Sigmoid colon (tissue), 7 donors: ENCODE results near the gene MAGED2. TPM values are rescaled to one million over a fixed set of nuclear protein-coding genes. Genes with fewer than 3 reads are reported as not detected.

ENCODE experiments used
- DNase-seq: peaks from one replicate; pipeline ENCODE4 v3.0.0-alpha.2; 2019
- H3K27ac ChIP-seq, 4 donors: fragments of 200-600 bp; sonication (generic); one replicate each; pipeline ENCODE4 v1.5.1; 2016 to 2019; ENCODE audit warnings: mild to moderate bottlenecking in 1 of 4
- H3K27me3 ChIP-seq, 3 donors: fragments of 200-600 bp; sonication (generic); one replicate each; pipeline ENCODE4 v1.5.1; 2019; ENCODE audit warnings: mild to moderate bottlenecking in 1 of 3
- H3K36me3 ChIP-seq, 4 donors: fragments of 200-600 bp; sonication (generic); one replicate each; pipeline ENCODE4 v1.5.1; 2016 to 2019
- H3K4me1 ChIP-seq, 4 donors: fragments of 200-600 bp; sonication (generic); one replicate each; pipeline ENCODE4 v1.5.1; 2017 to 2019
- H3K4me3 ChIP-seq, 4 donors: fragments of 200-600 bp; sonication (generic); one replicate each; pipeline ENCODE4 v1.5.1; 2017 to 2019; ENCODE audit warnings: mild to moderate bottlenecking in 2 of 4, moderate library complexity in 1 of 4
- H3K9me3 ChIP-seq, 4 donors: fragments of 200-600 bp in 3 of 4; sonication (generic) in 3 of 4; one replicate each; pipeline versions ENCODE4 v1.5.1 to v1.6.1; 2013 to 2019
- CTCF ChIP-seq, 4 experiments: fragments of 450-650 bp in 3 of 4; fragments of 200-600 bp in 1 of 4; IDR thresholded peaks; one replicate each; pipeline ENCODE4 v1.5.1; 2016 to 2019; ENCODE audit warnings: antibody characterized with exemption in 4 of 4, mild to moderate bottlenecking in 3 of 4, moderate library complexity in 2 of 4
- EP300 ChIP-seq, 4 donors: sonication (generic); formaldehyde crosslinking; IDR thresholded peaks; one replicate each; pipeline ENCODE4 v1.6.1; 2017; ENCODE audit warnings: antibody characterized with exemption in 4 of 4
- POLR2A ChIP-seq, 2 donors: fragments of 450-650 bp; IDR thresholded peaks; one replicate each; pipeline ENCODE4 v1.6.1; 2016; ENCODE audit warnings: antibody characterized with exemption in 2 of 2, mild to moderate bottlenecking in 2 of 2, moderate library complexity in 2 of 2
- POLR2AphosphoS5 ChIP-seq, 4 donors: sonication (generic); formaldehyde crosslinking; IDR thresholded peaks; one replicate each; pipeline ENCODE4 v1.6.1; 2017; ENCODE audit warnings: antibody characterized with exemption in 4 of 4
- WGBS, 2 donors: extraction: QIAGEN DNeasy Blood & Tissue Kit; methylation state at CpG; one replicate each; pipeline ENCODE4 v1.1.7; 2013; 5-methylcytosine and 5-hydroxymethylcytosine counted together
- intact Hi-C: fragments of 100-400 bp; cut with DNase I; formaldehyde crosslinking; loops from one replicate; pipeline ENCODE4 v1.15.1; 2023
- polyA plus RNA-seq, 3 donors: library from polyadenylated mRNA; stranded (reverse); fragments of 200-250 nt; gene quantifications; one replicate each; pipeline ENCODE4 v1.2.3, GENCODE V29; 2013
- total RNA-seq, 4 donors: library from RNA; depleted of rRNA; stranded (reverse); fragments of >200 nt; gene quantifications; one replicate each; pipeline ENCODE4 v1.1.0, GENCODE V29; 2016
- donor health status: healthy with polysubstance abuse.
- donor health status: Bipolar disorder and iron deficiency.
- donor health status: healthy.

MAGED2 gene
- total and polyA plus RNA-seq, 7 donors, result 44.9 to 152 (median 132) TPM

DNA sequence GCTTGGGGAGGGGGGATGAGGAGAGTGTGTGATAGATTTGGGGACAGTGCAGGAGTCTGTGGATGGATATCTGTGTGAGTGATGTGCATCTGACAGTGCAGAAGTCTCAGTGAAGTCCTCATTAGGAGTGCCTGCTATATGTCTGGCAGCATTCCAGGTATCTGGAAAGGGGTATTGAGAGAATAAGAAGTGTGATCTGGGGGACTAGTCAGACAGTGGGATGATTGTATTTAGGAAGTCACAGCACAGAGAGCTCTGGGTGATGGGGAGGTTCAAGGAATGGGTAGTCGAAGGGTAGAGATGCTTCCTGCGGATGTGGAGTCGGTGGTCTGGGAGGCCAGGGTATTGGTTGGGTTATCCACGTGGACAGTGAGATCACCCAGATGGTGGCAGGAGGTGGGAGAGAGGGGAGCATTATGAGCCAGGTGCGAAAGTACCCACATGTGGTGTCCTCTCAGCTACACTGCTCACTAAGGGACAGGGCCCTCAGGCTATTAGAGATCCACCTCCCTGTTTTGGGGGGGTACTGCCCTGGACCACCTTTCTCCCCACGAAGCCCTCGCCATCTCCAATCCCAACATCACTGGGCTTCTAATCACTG lies 9.8 kb downstream of the MAGED2 start:
- no peaks in the 10 kb centered on the region for H3K9me3 ChIP-seq
- peaks cover 5 to 39% (median 20%) of the 10 kb centered on the region in 4 donors for H3K36me3 ChIP-seq
- H3K27ac ChIP-seq, result no peak overlapping the region
- no peak for TF ChIP-seq EP300 (IDR thresholded peaks at IDR 0.05)
- no peak for TF ChIP-seq POLR2A (IDR thresholded peaks at IDR 0.05)
- TF ChIP-seq POLR2AphosphoS5 (IDR thresholded peaks at IDR 0.05), result no peak
- TF ChIP-seq CTCF (IDR thresholded peaks at IDR 0.05), result no peak
- intact Hi-C loops, result no loop called here
- WGBS, 2 donors, result 83 to 87% methylated on average over 7 of the region's 7 CpGs
- no peak for DNase-seq
- no peaks in the 10 kb centered on the region for H3K27me3 ChIP-seq
- no peak overlapping the region for H3K4me3 ChIP-seq
- no peaks in the 10 kb centered on the region for H3K4me1 ChIP-seq

DNA sequence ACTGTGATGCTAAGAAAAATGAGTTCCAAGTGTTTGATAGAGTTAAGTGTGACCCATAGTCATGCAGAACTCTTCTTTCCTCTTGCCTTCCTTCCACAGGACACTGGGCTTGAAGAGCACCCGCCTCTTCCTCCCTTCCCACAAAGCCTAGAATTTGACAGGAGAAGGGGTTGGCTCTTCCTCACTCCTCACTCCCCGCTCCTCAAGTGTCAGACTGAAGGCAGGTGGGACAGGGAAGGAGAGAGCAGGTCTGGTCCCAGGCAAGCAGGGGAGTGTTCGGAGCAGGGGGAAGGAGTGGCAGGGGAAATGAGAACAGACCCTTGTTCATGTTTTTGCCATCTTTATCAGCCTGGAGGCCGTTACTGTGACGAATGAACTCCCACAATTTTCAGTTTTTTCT lies 10.7 kb downstream of the MAGED2 start:
- intact Hi-C loops, result no loop called here
- 75 to 78% methylated on average over 5 of the region's 5 CpGs for whole genome bisulfite sequencing, 2 donors
- Histone ChIP-seq H3K4me3 (no peak overlapping the region), H3K27me3 (no peaks in the 10 kb centered on the region), H3K36me3 (peaks cover 0 to 30% (median 16%) of the 10 kb centered on the region in 4 donors), H3K27ac (no peak overlapping the region), H3K4me1 (no peaks in the 10 kb centered on the region), H3K9me3 (no peaks in the 10 kb centered on the region)
- no peak for DNase-seq
- TF ChIP-seq POLR2AphosphoS5 (IDR thresholded peaks at IDR 0.05) (no peak), EP300 (IDR thresholded peaks at IDR 0.05) (no peak), POLR2A (IDR thresholded peaks at IDR 0.05) (no peak), CTCF (IDR thresholded peaks at IDR 0.05) (no peak)

- Histone ChIP-seq H3K9me3 (no peaks in the 10 kb centered on the region), H3K36me3 (peaks cover 0 to 21% (median 8%) of the 10 kb centered on the region in 4 donors), H3K27me3 (no peaks in the 10 kb centered on the region), H3K4me1 (no peaks in the 10 kb centered on the region), H3K27ac (no peak overlapping the region), H3K4me3 (no peak overlapping the region)
- TF ChIP-seq CTCF (IDR thresholded peaks at IDR 0.05) (no peak), POLR2A (IDR thresholded peaks at IDR 0.05) (no peak), POLR2AphosphoS5 (IDR thresholded peaks at IDR 0.05) (no peak), EP300 (IDR thresholded peaks at IDR 0.05) (no peak)
- DNase-seq, result no peak
- WGBS, 2 donors, result 58 to 77% methylated on average over 8 of the region's 8 CpGs
- intact Hi-C loops, result no loop called here
These were observed 11.7 kb downstream of the MAGED2 start for GRCh38 chrX:54819201-54819600.

- intact Hi-C loops, result no loop called here
- 75 to 88% methylated on average over 7 of the region's 7 CpGs for WGBS, 2 donors
- Histone ChIP-seq H3K9me3 (no peaks in the 10 kb centered on the region), H3K27ac (no peak overlapping the region), H3K36me3 (peaks cover 0 to 5% (median 0%) of the 10 kb centered on the region in 4 donors), H3K27me3 (no peaks in the 10 kb centered on the region), H3K4me3 (no peak overlapping the region), H3K4me1 (no peaks in the 10 kb centered on the region)
- TF ChIP-seq CTCF (IDR thresholded peaks at IDR 0.05) (no peak), EP300 (IDR thresholded peaks at IDR 0.05) (no peak), POLR2AphosphoS5 (IDR thresholded peaks at IDR 0.05) (no peak), POLR2A (IDR thresholded peaks at IDR 0.05) (no peak)
- DNase-seq, result no peak
These were observed 13.2 kb downstream of the MAGED2 start for GRCh38 chrX:54820737-54821136.

DNA sequence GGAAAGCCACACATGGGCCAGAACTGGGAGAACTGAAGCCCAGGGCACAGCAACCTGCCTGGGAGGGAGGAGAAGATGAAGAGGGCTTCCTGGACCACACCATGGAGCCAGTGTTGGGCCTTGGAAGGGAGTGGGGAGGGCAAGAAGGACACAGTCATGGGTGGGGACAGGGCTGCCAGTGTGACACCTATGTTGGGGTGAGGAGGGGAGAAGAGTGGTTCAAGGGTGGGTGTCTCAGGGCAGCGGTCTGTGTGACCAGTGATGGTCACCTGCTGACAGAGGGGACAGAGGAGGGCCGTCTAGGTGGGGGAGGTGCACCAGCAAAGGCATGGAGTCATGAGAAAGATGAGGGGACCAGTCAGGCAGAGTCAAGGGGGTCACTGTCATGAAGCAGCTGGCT lies 13.8 kb downstream of the MAGED2 start:
- no peak for DNase-seq
- Histone ChIP-seq H3K9me3 (no peaks in the 10 kb centered on the region), H3K4me3 (no peak overlapping the region), H3K27ac (no peak overlapping the region), H3K27me3 (no peaks in the 10 kb centered on the region), H3K36me3 (no peaks in the 10 kb centered on the region), H3K4me1 (no peaks in the 10 kb centered on the region)
- intact Hi-C loops, result no loop called here
- no peak for TF ChIP-seq POLR2AphosphoS5 (IDR thresholded peaks at IDR 0.05)
- no peak for TF ChIP-seq CTCF (IDR thresholded peaks at IDR 0.05)
- no peak for TF ChIP-seq POLR2A (IDR thresholded peaks at IDR 0.05)
- no peak for TF ChIP-seq EP300 (IDR thresholded peaks at IDR 0.05)
- 83% methylated on average over 2 of the region's 2 CpGs for WGBS, 2 donors
